ENCODE measurements around the gene SLK.

The SLK gene

DNA sequence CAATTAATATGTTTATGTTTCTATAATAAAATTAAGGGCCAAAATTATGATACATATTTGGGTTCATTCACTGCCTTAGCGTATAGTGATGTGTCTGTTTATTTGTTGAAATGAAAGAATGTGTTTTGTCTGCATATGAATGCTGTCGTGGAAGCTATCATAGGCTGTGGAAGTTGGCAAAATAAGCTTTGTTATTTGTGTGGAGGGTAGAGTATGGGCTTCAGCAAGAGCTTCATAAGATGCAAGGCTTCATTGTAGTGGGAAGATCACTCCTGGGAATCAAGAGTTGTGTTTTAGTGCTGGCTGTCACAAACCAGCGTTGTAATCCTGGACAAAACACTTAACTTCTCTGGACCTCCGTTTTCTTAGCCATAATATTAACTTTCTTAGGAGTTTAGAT is 2.5 kb downstream of the SLK start:
- TF ChIP-seq, protein P1, sequence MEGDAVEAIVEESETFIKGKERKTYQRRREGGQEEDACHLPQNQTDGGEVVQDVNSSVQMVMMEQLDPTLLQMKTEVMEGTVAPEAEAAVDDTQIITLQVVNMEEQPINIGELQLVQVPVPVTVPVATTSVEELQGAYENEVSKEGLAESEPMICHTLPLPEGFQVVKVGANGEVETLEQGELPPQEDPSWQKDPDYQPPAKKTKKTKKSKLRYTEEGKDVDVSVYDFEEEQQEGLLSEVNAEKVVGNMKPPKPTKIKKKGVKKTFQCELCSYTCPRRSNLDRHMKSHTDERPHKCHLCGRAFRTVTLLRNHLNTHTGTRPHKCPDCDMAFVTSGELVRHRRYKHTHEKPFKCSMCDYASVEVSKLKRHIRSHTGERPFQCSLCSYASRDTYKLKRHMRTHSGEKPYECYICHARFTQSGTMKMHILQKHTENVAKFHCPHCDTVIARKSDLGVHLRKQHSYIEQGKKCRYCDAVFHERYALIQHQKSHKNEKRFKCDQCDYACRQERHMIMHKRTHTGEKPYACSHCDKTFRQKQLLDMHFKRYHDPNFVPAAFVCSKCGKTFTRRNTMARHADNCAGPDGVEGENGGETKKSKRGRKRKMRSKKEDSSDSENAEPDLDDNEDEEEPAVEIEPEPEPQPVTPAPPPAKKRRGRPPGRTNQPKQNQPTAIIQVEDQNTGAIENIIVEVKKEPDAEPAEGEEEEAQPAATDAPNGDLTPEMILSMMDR (IDR thresholded peaks at IDR 0.05; ENCODE audit: insufficient read depth, low read depth, low read length, missing control alignments) = no peak
- peak overlapping the region; percentile 67 for H3K4me3 ChIP-seq (ENCODE audit: low read length)
- DNase-seq (ENCODE audit: low read depth) = no peak

DNA sequence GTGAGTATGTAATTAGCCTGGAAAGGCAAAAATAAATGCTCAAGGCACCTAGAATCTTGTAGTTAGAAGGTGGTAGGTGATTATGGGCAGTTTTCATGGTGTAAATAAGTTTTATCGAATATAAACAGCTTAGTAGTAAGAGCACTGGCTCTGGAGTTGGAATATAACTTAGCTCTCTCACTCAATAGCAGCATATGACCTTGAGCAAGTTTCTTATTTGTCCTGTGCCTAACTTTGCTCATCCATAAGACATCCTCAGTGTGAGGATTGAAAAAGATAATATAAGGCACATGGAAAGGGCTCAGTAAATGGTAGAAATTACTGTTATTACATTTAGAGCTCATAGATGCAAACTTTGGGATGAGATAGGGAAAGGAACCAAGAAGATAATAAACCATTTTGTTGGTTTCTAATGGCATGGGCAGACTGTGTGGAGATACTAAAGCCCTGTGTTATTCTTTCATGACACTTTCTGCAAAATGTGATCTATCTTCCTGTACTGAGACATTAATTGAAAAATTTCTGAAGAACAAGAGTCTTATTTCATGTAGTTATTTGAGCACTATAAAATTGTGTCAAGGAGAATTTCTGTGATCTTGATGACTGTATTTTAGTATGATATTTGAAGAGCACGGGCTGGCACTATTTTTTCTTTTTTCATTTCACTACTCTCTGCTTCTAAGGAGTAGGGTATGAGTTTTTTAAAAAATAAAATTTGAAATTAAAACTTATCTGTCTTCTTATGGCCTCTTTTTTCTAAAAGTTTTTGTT is 3.1 kb downstream of the SLK start:
- no peak for DNase-seq (ENCODE audit: low read depth)
- TF ChIP-seq, protein P1 (IDR thresholded peaks at IDR 0.05; ENCODE audit: insufficient read depth, low read depth, low read length, missing control alignments) = no peak
- H3K4me3 ChIP-seq (ENCODE audit: low read length) = peak overlapping the region; percentile 67

DNA sequence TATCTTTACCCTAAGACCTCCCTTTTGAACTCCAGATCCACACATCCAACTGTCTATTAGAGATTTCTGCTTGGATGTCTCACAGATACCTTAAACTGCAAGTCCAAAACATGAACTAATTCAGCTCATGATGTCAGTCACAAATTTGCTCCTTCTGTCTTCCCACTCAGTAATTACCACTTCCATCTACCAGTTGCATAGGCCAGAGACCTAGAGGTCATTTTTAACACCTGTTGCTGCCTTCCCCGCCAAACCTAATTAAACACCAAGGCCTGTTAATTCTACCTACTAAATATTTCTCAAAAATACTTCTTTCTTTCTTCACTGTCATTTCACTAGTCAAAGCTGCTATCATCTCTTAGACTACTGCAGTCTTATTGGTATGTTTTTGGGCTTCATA is 8.2 kb downstream of the SLK start:
- DNase-seq (ENCODE audit: low read depth) = no peak
- H3K4me3 ChIP-seq (ENCODE audit: low read length) = no peak overlapping the region
- TF ChIP-seq, protein P1 (IDR thresholded peaks at IDR 0.05; ENCODE audit: insufficient read depth, low read depth, low read length, missing control alignments) = no peak

DNA sequence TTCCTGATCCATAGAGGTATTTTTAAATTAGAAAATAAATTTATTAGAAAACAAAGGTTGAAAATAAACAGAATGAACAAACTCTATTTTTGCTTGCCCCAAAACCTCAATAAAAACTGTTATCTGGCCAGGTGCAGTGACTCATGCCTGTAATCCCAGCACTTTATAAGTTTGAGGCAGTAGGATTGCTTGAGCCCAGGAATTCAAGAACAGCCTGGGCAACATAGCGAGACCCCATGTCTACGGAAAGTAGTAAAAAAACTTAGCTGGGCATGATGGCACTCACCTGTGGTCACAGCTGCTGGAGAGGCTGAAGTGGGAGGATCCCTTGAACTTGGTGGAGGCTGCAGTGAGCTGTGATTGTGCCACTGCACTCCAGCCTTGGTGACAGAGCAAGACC is 10.3 kb downstream of the SLK start:
- no peak overlapping the region for H3K4me3 ChIP-seq (ENCODE audit: low read length)
- TF ChIP-seq, protein P1 (IDR thresholded peaks at IDR 0.05; ENCODE audit: insufficient read depth, low read depth, low read length, missing control alignments) = no peak
- no peak for DNase-seq (ENCODE audit: low read depth)

DNA sequence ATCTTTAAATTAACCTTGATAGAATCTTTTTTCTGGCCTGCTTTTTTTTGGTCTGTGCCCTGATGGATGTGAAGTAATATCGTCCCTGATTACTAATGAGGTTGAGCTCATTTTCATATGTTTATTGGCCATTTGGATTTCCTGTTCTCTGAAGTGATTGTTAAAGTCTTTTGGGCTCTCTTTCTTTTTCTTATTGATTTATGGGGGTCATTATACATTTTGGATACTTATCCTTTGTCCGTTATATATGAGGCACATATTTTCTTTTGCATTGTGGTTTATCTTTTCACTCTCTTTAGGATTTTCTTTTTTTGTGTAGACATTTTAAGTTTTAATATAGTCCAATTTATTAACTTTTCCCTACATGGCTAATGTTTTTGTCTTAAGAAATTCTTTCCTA is 12.6 kb downstream of the SLK start:
- TF ChIP-seq, protein P1 (IDR thresholded peaks at IDR 0.05; ENCODE audit: insufficient read depth, low read depth, low read length, missing control alignments) = no peak
- no peak for DNase-seq (ENCODE audit: low read depth)

DNA sequence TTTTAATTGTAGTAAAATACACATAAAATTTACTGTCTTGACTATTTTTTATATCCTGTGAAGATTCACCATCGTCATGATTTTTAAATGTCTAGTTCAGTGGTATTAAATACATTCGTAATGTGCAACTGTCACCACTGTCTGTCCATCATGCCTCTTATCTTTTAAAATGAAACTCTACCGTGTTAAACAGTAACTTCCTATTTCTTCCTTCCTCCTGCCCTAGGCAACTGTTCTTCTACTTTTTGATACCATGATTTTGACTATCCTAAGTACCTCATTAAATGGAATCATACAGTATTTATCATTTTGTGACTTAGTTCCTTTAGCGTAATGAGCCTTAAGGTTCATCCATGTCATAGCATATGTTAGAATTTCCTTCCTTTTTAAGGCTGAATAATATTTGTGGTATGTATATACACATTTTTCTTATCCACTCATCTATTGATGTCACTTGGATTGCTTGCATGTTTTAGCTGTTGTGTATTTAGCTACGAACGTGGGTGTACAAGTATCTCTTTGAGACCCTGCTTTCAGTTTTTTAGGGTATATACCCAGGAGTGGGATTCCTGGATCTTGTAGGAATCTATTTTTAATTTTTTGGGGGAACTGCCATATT is 13.5 kb downstream of the SLK start:
- DNase-seq (ENCODE audit: low read depth) = no peak
- H3K4me3 ChIP-seq (ENCODE audit: low read length) = no peak overlapping the region
- TF ChIP-seq, protein P1 (IDR thresholded peaks at IDR 0.05; ENCODE audit: insufficient read depth, low read depth, low read length, missing control alignments) = no peak

More for the DNA sequence above, 12.6 kb downstream of the SLK start:
- no peak overlapping the region for H3K4me3 ChIP-seq (ENCODE audit: low read length)

All from epithelial cell of esophagus (primary cell).